Mesenteric fat pad (tissue), 1 donor: ENCODE data around the gene MARK2. TPM values are rescaled to one million over a fixed set of nuclear protein-coding genes. Genes with fewer than 3 reads are reported as not detected.

Source experiments
- DNase-seq: peaks from one replicate; pipeline ENCODE4 v3.0.0-alpha.2; 2020; ENCODE audit warnings: low spot score
- total RNA-seq: library from RNA; stranded (reverse); fragmentation: NEBNext Ultra II Directional; extraction: Animal tissue kit (Norgen Biotek cat#: 25700); gene quantifications from one replicate; pipeline ENCODE4 v1.2.1, GENCODE V29; 2021
- donor health status: DM: yes; HTN: yes; CAD: no.

Gene MARK2
- total RNA-seq, 1 donor from 2014 or later: 32.2 TPM

GRCh38 chr11:63879598-63880402 lies 40.9 kb downstream of the MARK2 start:
- no peak for DNase-seq

GRCh38 chr11:63880403-63880790 lies 41.5 kb downstream of the MARK2 start:
- no peak for DNase-seq

- DNase-seq: no peak
Observed at GRCh38 chr11:63882555-63883242, 43.8 kb downstream of the MARK2 start.

GRCh38 chr11:63883791-63884190 lies 44.9 kb downstream of the MARK2 start:
- no peak for DNase-seq

GRCh38 chr11:63884196-63884932 lies 45.5 kb downstream of the MARK2 start:
- no peak for DNase-seq

- DNase-seq: no peak
Observed at GRCh38 chr11:63887386-63887999, 48.6 kb downstream of the MARK2 start.

- DNase-seq: no peak
Observed at GRCh38 chr11:63888170-63889086, 49.5 kb downstream of the MARK2 start.

GRCh38 chr11:63889344-63889743 lies 50.4 kb downstream of the MARK2 start:
- no peak for DNase-seq

- no peak for DNase-seq
Observed at GRCh38 chr11:63890368-63890767, 51.5 kb downstream of the MARK2 start.

- DNase-seq: no peak
Observed at GRCh38 chr11:63892228-63892627, 53.3 kb downstream of the MARK2 start.

- no peak for DNase-seq
Observed at GRCh38 chr11:63893355-63893754, 54.4 kb downstream of the MARK2 start.

GRCh38 chr11:63896071-63896470 lies 57.2 kb downstream of the MARK2 start:
- no peak for DNase-seq

GRCh38 chr11:63897459-63898146 lies 58.7 kb downstream of the MARK2 start:
- DNase-seq: no peak

- no peak for DNase-seq
Observed at GRCh38 chr11:63901660-63902059, 62.8 kb downstream of the MARK2 start.

- no peak for DNase-seq
Observed at GRCh38 chr11:63903884-63904283, 65.0 kb downstream of the MARK2 start.

GRCh38 chr11:63904743-63905142 lies 65.8 kb downstream of the MARK2 start:
- no peak for DNase-seq

- no peak for DNase-seq
Observed at GRCh38 chr11:63905179-63905578, 66.3 kb downstream of the MARK2 start.

- no peak for DNase-seq
Observed at GRCh38 chr11:63906087-63906486, 67.2 kb downstream of the MARK2 start.

- no peak for DNase-seq
Observed at GRCh38 chr11:63906585-63906984, 67.7 kb downstream of the MARK2 start.

GRCh38 chr11:63907063-63907462 lies 68.2 kb downstream of the MARK2 start:
- no peak for DNase-seq
